Measurements from ENCODE around the gene SORT1.

DNA sequence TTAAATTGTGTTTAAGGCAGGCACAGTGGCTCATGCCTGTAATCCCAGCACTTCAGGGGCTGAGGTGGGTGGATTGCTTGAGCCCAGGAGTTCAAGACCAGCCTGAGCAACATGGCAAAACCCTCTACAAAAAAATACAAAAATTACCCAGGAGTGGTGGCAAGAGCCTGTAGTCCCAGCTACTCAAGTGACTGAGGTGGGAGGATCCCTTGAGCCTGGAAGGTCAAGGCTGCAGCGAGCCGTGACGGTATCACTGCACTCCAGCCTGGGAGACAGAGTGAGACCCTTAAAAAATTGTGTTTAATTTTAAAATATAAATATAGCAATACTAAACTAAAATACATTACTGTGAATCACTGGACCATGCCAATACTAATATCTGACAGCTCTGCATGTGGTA lies 42.8 kb downstream of the SORT1 start:
- TF ChIP-seq, protein P1, sequence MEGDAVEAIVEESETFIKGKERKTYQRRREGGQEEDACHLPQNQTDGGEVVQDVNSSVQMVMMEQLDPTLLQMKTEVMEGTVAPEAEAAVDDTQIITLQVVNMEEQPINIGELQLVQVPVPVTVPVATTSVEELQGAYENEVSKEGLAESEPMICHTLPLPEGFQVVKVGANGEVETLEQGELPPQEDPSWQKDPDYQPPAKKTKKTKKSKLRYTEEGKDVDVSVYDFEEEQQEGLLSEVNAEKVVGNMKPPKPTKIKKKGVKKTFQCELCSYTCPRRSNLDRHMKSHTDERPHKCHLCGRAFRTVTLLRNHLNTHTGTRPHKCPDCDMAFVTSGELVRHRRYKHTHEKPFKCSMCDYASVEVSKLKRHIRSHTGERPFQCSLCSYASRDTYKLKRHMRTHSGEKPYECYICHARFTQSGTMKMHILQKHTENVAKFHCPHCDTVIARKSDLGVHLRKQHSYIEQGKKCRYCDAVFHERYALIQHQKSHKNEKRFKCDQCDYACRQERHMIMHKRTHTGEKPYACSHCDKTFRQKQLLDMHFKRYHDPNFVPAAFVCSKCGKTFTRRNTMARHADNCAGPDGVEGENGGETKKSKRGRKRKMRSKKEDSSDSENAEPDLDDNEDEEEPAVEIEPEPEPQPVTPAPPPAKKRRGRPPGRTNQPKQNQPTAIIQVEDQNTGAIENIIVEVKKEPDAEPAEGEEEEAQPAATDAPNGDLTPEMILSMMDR (IDR thresholded peaks at IDR 0.05 in 8 of 11, conservative IDR thresholded peaks at IDR 0.05 in 3 of 11), result no peak
- TF ChIP-seq POLR2A (IDR thresholded peaks at IDR 0.05), result no peak
- no peak for TF ChIP-seq POLR2AphosphoS5 (IDR thresholded peaks at IDR 0.05)
